Pancreas (tissue), 10 donors: ENCODE results near the gene GASK1A. TPM values are rescaled to one million over a fixed set of nuclear protein-coding genes. Genes with fewer than 3 reads are reported as not detected.

Source experiments
- ATAC-seq, 4 donors: fragments of 200-7000 bp; cut with Tn5 transposase; one replicate each; pipeline versions ENCODE4 v1.8.0 to v1.9.1; 2020; ENCODE audit warnings: mild to moderate bottlenecking in 4 of 4, moderate library complexity in 4 of 4
- DNase-seq, 6 donors: peaks; one replicate each; pipeline ENCODE4 v3.0.0-alpha.2; 2020
- FAIRE-seq: peaks from 2 replicates; lab custom pipeline; 2012; peaks lifted over from hg19 to GRCh38; lab: Jason Lieb, UNC
- H3K27ac ChIP-seq, 4 donors: fragments of 200-600 bp; sonication (generic); 1 replicate in 3 of 4; 2 replicates in 1 of 4; pipeline versions ENCODE4 v1.5.0 to v1.8.0; 2020
- H3K27me3 ChIP-seq, 4 donors: fragments of 200-600 bp; one replicate each; pipeline ENCODE4 v1.8.0; 2021
- H3K36me3 ChIP-seq, 3 donors: fragments of 200-600 bp; sonication (generic) in 1 of 3; one replicate each; pipeline versions ENCODE4 v1.5.0 to v1.8.0; 2020 to 2021
- H3K4me1 ChIP-seq, 3 donors: fragments of 200-600 bp; one replicate each; pipeline ENCODE4 v1.8.0; 2021
- H3K4me3 ChIP-seq, 4 donors: fragments of 200-600 bp; sonication (generic) in 2 of 4; one replicate each; pipeline versions ENCODE4 v1.5.0 to v1.8.0; 2020 to 2021
- H3K9me3 ChIP-seq, 4 donors: fragments of 200-600 bp; one replicate each; pipeline ENCODE4 v1.8.0; 2021
- WGBS, 2 donors: extraction: QIAGEN DNeasy Blood & Tissue Kit; methylation state at CpG; one replicate each; pipeline ENCODE4 v1.1.7; 2013; 5-methylcytosine and 5-hydroxymethylcytosine counted together
- intact Hi-C, 3 donors: fragments of 100-400 bp; cut with DNase I; formaldehyde crosslinking; loops; one replicate each; pipeline versions ENCODE4 v1.11.1 to v1.14.2; 2022
- polyA plus RNA-seq, 2 donors: library from polyadenylated mRNA; stranded (reverse); fragments of 200-250 nt; gene quantifications; one replicate each; pipeline ENCODE4 v1.2.3, GENCODE V29; 2013
- total RNA-seq, 6 donors: library from RNA; stranded (reverse); fragmentation: NEBNext Ultra II Directional in 4 of 6; extraction: Animal tissue kit (Norgen Biotek cat#: 25700) in 4 of 6; gene quantifications; one replicate each; pipeline versions ENCODE4 v1.2.1 to v1.2.4, GENCODE V29; 2021 to 2023
- TF ChIP-seq, protein P1 (sequence below), 4 donors: fragments of 200-600 bp; sonication (generic) in 3 of 4; IDR thresholded peaks; one replicate each; pipeline versions ENCODE4 v1.5.0 to v1.8.0; 2021; ENCODE audit warnings: antibody characterized with exemption in 4 of 4
- donor health status: healthy with polysubstance abuse.
- donor health status: DM: no; HTN: no; CAD: no; lungs with moderate emphysema.
- donor health status: DM: no; HTN: no; CAD: no.
- donor health status: control.
- donor health status: control.
- donor health status: Bipolar disorder and iron deficiency.
- donor health status: DM: yes; HTN: yes; CAD: no.
- donor health status: DM: no; HTN: no; CAD: no.
- donor health status: DM: no; HTN: no; CAD: no.
- donor health status: DM: yes; HTN: yes; CAD: no.

The GASK1A gene
- total and polyA plus RNA-seq, 8 donors = 1.2 to 5.8 (median 1.8) TPM

DNA sequence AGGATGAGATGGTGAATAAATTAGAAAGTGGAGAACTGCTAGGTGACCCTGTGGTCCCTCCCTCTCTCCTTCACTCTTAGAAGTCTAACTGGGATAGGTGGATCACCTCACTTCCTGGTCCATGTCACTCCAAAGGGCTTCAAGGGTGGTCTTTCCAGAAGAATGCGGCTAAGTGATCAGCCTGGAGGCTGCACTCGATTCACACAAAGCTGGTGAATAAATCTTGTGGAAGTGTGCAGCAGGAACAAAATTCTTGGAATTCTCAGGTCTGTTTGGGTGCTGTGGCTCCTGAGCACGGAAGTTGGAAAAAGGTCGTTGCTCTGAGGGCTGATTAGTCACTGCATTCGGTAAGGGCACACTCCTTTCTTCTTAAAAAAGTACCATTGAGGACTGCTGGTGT is 46.3 kb downstream of the GASK1A start:
- ATAC-seq = no peak
- FAIRE-seq = no peak
- DNase-seq = no peak
- Histone ChIP-seq H3K4me1 (no peaks in the 10 kb centered on the region), H3K36me3 (no peaks in the 10 kb centered on the region), H3K27me3 (no peaks in the 10 kb centered on the region), H3K9me3 (no peaks in the 10 kb centered on the region), H3K4me3 (no peak overlapping the region), H3K27ac (no peak overlapping the region)
- intact Hi-C loops = no loop called here
- 60 to 66% methylated on average over 5 of the region's 5 CpGs for WGBS, 2 donors
- TF ChIP-seq, protein P1, sequence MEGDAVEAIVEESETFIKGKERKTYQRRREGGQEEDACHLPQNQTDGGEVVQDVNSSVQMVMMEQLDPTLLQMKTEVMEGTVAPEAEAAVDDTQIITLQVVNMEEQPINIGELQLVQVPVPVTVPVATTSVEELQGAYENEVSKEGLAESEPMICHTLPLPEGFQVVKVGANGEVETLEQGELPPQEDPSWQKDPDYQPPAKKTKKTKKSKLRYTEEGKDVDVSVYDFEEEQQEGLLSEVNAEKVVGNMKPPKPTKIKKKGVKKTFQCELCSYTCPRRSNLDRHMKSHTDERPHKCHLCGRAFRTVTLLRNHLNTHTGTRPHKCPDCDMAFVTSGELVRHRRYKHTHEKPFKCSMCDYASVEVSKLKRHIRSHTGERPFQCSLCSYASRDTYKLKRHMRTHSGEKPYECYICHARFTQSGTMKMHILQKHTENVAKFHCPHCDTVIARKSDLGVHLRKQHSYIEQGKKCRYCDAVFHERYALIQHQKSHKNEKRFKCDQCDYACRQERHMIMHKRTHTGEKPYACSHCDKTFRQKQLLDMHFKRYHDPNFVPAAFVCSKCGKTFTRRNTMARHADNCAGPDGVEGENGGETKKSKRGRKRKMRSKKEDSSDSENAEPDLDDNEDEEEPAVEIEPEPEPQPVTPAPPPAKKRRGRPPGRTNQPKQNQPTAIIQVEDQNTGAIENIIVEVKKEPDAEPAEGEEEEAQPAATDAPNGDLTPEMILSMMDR (IDR thresholded peaks at IDR 0.05) = no peak

DNA sequence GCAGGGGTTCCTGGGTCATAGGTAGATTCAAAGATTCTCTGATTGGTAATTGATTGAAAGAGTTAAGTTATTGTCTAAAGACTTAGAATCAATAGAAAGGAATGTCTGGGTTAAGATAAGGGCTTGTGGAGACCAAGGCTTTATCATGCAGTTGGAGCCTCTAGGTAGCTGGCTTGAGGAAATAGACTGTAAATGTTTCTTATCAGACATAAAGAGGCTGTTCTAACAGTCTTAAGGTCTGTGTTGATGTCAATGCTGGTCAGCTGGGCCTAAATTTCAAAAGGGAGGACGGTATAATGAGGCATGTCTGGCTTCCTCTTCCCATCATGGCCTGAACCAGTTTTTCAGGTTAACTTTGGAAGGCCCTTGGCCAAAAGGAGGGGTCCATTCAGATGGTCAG is 48.9 kb downstream of the GASK1A start:
- H3K27me3 ChIP-seq = no peaks in the 10 kb centered on the region
- no peak for FAIRE-seq
- H3K4me1 ChIP-seq = no peaks in the 10 kb centered on the region
- WGBS, 2 donors = 60 to 75% methylated on average over 1 of the region's 1 CpG
- H3K27ac ChIP-seq = no peak overlapping the region
- intact Hi-C loops = no loop called here
- TF ChIP-seq, protein P1 (IDR thresholded peaks at IDR 0.05) = no peak
- no peaks in the 10 kb centered on the region for H3K36me3 ChIP-seq
- H3K4me3 ChIP-seq = no peak overlapping the region
- no peak for ATAC-seq
- H3K9me3 ChIP-seq = no peaks in the 10 kb centered on the region
- DNase-seq = no peak

DNA sequence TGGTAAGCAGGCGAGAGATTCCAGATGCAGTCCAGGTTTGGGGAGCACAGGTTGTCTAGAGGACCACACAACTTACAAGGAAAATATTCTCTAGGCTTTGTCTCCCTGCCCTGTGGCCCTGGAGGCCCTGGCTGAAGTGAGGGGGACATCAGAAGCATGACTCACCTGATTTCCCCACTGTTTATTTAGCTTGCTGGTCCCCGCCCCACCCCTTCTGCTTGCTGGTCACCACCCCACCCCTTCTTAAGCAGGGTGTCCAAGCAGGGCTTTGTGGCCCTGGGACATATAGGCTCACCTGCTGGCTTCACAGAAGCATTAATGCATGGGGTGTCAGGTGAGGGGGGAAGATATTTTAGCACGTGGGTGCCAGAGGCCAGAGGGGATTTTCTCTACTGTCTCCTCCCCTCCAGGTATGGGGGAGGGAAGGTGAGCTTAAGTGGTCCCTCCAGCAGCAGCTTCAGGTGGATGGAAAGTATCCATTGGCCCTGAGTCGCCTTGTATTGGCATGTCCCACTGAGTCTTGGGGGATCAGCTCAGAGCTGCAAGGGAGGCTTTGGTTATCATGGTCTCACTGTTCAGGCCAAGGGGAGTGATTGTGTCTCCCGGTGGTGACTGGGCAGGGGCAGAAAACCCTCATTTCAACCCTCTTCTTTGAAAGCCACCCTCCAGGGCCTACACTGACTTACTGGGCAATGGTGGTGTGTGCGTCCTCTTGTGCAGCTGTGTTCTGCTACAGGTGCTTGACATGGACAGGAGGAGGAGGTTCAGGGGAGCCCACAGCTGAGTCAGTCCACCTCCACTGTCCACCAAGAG is 49.8 kb downstream of the GASK1A start:
- Histone ChIP-seq H3K4me3 (no peak overlapping the region), H3K9me3 (no peaks in the 10 kb centered on the region), H3K4me1 (no peaks in the 10 kb centered on the region), H3K27ac (no peak overlapping the region), H3K27me3 (no peaks in the 10 kb centered on the region), H3K36me3 (no peaks in the 10 kb centered on the region)
- ATAC-seq = peak in 1 of 4 donors; percentile 35
- 91 to 96% methylated on average over 6 of the region's 6 CpGs for WGBS, 2 donors
- intact Hi-C loops = no loop called here
- DNase-seq = no peak
- FAIRE-seq = no peak
- TF ChIP-seq, protein P1 (IDR thresholded peaks at IDR 0.05) = no peak

DNA sequence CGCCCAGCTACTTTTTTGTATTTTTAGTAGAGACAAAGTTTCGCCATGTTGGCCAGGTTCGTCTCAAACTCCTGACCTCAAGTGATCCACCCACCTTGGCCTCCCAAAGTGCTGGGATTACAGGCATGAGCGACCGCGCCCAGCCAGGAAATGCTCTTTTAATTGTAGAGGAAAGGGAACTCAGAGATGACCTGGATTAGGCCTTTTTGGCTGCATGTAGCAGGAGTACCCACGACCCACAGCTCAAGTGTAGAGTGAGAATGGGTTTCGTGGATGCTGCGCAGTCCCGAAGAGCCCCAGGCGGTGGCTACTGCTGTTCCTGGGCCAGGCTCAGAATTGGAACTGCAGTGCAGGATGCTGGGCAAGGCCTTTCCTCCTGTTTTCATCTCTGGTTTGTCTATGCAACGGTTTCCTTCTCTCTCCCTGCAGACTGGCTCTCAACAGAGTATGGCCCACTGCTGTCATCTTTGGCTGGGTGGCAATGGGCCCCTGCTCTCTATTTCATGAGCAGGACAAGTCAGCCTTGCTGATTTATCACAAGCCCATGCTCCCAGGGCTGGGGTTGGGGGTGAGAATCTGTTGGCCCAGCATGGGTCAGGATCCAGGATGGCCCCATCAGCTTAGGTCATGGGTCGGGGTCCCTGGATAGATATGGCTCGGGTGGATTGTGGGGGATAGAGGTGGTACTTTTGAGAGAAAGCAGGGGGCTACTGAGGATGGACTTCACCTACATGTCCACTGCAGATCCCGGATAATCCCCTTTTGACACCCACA is 51.2 kb downstream of the GASK1A start:
- Histone ChIP-seq H3K9me3 (no peaks in the 10 kb centered on the region), H3K27ac (no peak overlapping the region), H3K36me3 (no peaks in the 10 kb centered on the region), H3K4me3 (no peak overlapping the region), H3K27me3 (no peaks in the 10 kb centered on the region), H3K4me1 (no peaks in the 10 kb centered on the region)
- ATAC-seq = no peak
- WGBS, 2 donors = 85 to 87% methylated on average over 15 of the region's 15 CpGs
- TF ChIP-seq, protein P1 (IDR thresholded peaks at IDR 0.05) = no peak
- DNase-seq = no peak
- intact Hi-C loops = no loop called here
- no peak for FAIRE-seq
